IPS-NIHi7 (cell line): ENCODE data around the gene XRCC4.
"Not testable (repeated sequence)": the region's sequence is repeated elsewhere in the genome, so short reads cannot be mapped to it uniquely, and the experiment has no call there.

Source experiments
- DNase-seq: peaks from one replicate; pipeline ENCODE4 v3.0.0; 2012; ENCODE audit warnings: mixed read lengths; ENCODE audit errors: extremely low spot score

XRCC4 gene

GRCh38 chr5:83076742-83077661 lies at the start of gene XRCC4, which contains the start of gene TMEM167A:
TSS of gene XRCC4 (plus strand) at chr5:83077547. CDS start at chr5:83104920, 27,373 bp downstream.
TSS of gene TMEM167A (minus strand) at chr5:83077394. CDS start at chr5:83077323, 71 bp downstream.
- peak; percentile 98 for DNase-seq

DNA sequence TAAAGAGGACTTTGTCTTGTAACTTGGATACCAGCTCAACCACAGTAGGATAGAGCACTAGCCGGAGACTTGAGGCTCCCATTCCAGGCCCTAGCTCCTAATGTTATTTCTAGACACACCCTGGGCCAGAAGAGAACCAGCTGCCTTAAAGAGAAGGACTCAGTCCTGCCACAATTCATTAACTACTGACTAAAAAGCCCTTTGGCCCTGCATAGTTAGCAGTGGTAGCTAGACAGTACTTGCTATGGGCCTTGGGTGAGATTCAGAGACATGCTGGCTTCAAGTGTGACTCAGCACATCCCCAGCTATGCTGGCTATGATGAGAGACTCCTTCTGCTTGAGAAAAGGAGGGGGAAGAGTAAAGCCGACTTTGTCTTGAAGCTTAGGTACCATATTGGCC lies 47.4 kb upstream of the XRCC4 start:
- DNase-seq, result no peak

- no peak for DNase-seq
Observed at GRCh38 chr5:83031381-83031780, 46.0 kb upstream of the XRCC4 start.

GRCh38 chr5:83034036-83034435 lies 43.3 kb upstream of the XRCC4 start:
- DNase-seq, result no peak

- DNase-seq, result no peak
Observed at GRCh38 chr5:83034528-83035207, 42.7 kb upstream of the XRCC4 start.

GRCh38 chr5:83035373-83036100 lies 41.8 kb upstream of the XRCC4 start:
- DNase-seq, result no peak

- DNase-seq, result no peak
Observed at GRCh38 chr5:83036991-83037575, 40.3 kb upstream of the XRCC4 start.

GRCh38 chr5:83038924-83039323 lies 38.4 kb upstream of the XRCC4 start:
- no peak for DNase-seq

- DNase-seq, result no peak
Observed at GRCh38 chr5:83042507-83042906, 34.8 kb upstream of the XRCC4 start.

DNA sequence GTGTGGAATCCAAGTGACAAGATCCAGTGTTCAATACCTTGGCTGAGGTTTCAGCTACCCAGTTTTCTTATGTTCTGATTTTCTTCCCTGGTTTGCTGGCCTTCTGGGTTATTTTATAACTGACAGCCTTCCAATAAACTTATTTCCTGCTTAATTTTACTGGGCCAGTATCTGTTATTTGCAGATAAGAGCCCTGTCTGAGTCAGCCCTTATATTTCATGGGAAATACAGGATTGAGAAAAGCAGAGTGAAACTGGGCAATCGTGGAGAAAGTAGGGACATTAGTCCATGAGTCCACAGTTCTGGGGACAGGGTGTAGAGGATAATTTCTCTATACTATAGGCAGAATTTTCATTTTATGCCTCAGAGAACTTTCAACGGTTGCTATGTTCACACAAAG lies 32.4 kb upstream of the XRCC4 start:
- no peak for DNase-seq

DNA sequence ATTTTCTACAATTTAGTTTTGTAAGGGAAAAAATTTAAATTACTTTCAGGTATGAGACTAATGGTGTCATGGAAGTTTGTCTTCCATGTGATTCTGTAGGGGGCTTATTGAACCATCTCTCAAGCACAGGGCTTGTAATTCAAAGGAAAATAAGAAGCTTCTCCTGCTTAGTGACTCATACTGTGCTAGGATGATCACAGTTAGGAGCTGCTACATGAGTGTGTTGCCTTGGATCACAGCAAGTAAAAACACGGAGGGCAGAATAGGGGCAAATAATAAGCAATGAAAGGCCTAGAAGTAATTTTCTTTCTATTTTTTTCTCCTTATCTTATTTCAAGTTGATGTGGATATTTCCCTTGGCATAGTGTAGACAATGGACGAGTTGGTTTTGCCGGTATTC lies 29.1 kb upstream of the XRCC4 start:
- no peak for DNase-seq

DNA sequence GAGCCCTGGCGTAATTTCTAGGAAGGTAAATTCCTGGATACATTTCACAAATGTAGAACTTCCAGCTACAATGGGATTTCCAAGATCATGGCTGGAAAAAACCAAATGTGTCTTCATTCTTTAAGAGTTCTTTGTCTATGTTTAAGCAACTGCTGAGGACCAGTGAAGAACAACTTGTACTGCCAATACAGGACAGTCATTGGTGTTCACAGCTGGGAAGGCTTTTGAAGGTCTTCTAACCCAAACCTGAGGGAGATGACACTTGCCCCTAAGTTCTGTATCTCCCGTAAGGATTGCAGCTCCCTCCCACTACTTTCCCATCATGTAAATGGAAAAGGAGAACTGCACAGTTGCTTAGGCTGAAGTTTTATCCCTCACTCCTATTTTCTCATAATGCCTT lies 28.5 kb upstream of the XRCC4 start:
- DNase-seq, result no peak

DNA sequence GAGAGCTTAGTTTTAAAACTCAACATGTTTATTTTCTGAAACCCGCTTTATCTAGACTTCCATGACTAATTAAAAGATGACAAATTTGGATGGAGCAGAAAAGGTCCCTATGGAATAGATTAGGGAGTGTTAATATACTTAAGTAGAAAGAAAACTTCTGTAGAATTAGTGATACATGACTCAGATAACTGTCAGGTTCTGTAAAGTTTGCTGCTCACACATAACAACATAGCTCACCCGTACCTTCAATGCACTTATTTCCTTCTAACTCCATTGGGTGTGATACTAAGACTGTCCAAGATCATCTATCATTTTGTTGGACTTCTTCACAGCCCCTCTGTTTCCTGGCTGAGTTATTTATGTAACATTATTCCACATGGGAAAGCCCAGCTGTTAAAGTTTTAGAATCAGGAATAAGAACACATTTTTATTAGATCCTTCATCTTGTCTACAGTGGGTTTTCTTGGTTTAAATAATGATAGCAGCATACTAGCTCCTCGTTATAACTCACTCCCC lies 27.9 kb upstream of the XRCC4 start:
- DNase-seq, result no peak

GRCh38 chr5:83050723-83051340 lies 26.5 kb upstream of the XRCC4 start:
- DNase-seq, result no peak

GRCh38 chr5:83055166-83055565 lies 22.2 kb upstream of the XRCC4 start:
- no peak for DNase-seq

DNA sequence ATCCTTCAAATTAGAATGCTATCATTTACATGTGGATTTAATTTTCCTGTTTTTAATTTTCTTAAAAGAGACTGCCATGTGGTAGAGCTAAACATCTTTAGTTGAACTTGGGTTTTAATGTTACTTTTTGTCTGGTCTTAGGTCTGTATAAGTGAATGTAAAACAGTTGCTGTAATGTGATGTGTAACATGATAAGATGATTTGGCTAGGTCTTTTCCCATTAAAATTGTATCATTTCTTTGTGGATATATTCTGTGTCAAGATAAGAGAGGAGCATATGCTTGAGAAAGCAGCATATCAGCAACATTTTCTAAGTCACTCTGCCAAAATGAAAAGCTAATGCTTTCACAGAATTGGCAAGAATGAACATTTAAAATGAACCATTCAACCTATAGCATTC lies 18.6 kb upstream of the XRCC4 start:
- no peak for DNase-seq

DNA sequence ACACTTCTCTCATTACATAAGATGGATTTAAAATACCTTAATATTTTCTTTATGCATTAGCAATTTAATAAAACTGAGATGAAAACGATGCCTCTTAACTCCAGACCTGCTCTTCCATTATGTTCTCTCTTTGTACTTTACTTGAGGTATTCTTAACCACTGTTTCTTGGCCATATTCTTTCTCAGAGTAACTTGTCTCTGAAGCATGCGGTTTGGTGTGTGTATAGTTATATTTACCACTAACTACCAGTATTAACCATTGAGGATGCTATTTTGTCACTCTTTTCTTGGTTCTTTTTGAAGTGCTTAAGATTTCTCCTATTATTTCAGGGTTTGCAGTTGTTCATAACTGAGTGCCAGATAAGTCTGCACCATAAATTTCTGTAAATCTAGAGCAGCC lies 18.0 kb upstream of the XRCC4 start:
- no peak for DNase-seq

- peak; percentile 25 for DNase-seq
Observed at GRCh38 chr5:83066548-83067110, 10.7 kb upstream of the XRCC4 start.

- not testable (repeated sequence) for DNase-seq
Observed at GRCh38 chr5:83067377-83067776, 10.0 kb upstream of the XRCC4 start.

DNA sequence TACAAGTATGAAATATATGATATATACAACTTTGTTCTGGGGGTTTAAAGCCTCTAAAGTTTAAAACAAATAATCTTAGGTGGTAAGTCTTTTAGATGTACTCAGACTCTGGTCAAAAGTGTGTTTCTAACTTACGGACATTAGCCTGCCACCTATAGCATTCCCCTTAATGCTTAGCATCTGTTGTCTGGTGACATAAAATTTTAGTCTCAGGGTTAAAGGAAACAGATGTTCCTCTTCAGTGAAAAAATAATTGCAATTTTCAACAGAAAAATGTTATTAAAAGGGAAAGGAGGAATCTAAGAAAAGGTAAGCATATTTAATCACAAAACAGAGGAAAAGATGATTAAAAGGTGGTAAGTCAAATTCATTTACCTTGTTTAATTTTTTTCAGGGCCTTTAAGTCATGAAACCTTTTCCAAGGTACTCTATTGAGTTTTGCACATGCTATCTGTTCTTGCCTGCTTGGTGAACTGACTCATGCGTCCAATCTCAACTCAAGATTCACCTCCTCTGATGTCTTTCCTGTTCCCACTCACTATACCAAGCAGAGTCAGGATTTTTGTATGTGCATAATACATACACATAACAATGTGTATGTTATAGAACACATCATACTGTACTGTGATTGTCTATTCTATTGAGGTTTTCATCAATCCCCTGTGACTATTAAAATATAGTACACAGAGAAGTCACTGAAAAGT lies 8.1 kb upstream of the XRCC4 start:
- DNase-seq, result no peak
